NCI-H446 treated with DMSO at 0.1 percent for 48 hours (cell line): ENCODE data around the gene CYREN.
"Not testable (repeated sequence)": the region's sequence is repeated elsewhere in the genome, so short reads cannot be mapped to it uniquely, and the experiment has no call there.

Experiments
- DNase-seq: peaks from one replicate; lab custom pipeline; 2025; lab: John Stamatoyannopoulos, UW

CYREN gene, protein sequence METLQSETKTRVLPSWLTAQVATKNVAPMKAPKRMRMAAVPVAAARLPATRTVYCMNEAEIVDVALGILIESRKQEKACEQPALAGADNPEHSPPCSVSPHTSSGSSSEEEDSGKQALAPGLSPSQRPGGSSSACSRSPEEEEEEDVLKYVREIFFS

GRCh38 chr7:135170274-135170997 lies at the start of gene CYREN:
Gene CYREN, minus strand, starts transcription at chr7:135170707. Its CDS starts 1,785 bp downstream, at chr7:135168922.
- DNase-seq = peak; percentile 80

- DNase-seq = no peak
These were observed 47.4 kb upstream of the CYREN start for GRCh38 chr7:135217645-135218509.

DNA sequence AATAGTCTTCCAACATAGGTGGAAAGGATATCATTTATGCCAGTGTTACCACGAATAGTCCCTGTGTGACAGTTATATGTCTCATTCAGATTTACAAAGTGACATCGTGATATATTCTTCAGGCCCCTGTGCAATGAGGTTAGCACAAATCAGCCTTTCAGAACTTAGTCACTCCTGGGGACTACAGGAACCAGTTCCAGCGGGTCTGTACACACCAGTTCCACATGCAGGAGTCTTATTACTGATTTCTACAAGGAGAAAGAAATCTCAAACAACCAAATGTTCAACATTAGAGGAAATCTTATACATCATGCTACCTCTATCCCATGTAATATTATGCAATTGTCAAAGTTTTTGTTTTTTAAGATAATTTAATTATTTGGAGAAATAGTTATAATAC lies 45.2 kb upstream of the CYREN start:
- no peak for DNase-seq

DNA sequence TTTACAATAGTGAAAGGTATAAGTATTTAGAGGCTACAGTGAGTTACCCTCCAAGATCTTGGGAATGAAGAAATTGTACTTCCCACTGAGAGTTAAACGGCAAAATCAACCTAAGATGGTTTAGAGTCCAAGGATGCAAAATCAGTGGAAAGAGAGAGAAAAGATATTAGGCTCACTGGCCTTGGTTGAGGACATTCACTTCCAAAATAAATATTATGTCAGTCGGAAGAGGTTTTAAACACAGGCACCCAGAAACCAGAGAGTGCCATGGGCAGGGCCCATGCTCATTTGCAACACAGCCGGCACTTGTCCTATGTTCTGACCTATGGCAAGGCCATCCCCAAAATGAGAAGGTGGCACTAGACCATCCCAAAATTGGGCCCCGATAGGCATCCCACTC lies 44.7 kb upstream of the CYREN start:
- DNase-seq = no peak

- no peak for DNase-seq
These were observed 43.3 kb upstream of the CYREN start for GRCh38 chr7:135213831-135214230.

GRCh38 chr7:135211946-135212685 lies 41.6 kb upstream of the CYREN start:
- not testable (repeated sequence) for DNase-seq

DNA sequence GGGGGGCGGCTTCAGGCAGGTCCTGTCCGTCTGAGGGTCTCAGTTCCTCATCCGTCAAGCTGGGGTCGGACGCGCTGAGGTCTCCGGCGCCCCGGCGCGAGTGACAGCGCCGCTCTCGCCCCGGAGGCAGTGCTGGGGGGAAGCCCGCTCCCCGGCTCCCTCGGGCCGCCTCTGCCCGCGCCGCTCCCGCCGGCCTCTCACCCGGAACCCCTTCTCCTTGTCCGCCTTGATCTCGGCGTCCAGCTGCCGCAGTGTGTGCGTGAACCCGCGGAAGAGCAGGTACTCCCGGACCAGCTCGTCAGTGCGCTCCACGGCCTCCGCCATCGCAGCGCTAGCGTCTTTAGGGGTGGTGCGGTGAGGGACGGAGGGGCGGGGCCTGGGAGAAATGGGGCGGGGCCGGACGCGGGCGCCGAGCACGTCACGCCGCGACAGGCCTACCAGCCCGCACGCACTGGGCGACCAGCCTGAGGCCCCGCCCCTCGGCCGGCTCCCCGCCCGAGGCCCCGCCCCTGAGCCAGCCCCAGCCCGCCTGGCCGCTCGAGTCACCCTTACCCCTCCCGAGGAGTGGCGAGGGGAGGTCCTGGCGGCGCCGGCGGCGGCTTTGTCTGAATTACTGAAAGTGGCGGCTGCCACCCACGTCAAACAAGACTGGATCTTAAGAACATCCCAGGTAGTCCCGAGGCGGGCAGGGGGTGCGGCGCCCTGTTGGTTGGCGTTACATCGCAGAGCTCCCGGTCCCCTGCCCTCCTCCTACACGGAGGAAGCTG lies 40.9 kb upstream of the CYREN start, which contains the start of gene WDR91:
Gene WDR91 (minus strand): TSS at position 348 of the 767 bp plus-strand sequence. CDS start 24 bp downstream, at position 324.
- DNase-seq = peak; percentile 72

DNA sequence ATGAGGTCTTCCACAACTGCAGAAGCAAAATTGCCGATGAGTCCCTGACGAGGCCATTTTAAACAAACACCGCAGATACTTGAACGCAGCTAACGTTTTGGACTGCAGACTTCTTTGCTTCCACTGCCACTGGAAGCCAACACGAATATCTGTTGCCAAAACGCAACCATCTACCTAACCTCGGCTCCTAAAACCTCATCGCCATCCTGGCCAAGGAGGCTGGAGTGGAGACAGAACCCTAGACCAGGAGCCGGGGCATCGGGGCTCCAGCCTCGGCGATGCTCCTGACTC lies 40.3 kb upstream of the CYREN start:
- no peak for DNase-seq

- DNase-seq = no peak
These were observed 38.8 kb upstream of the CYREN start for GRCh38 chr7:135209225-135209834.

DNA sequence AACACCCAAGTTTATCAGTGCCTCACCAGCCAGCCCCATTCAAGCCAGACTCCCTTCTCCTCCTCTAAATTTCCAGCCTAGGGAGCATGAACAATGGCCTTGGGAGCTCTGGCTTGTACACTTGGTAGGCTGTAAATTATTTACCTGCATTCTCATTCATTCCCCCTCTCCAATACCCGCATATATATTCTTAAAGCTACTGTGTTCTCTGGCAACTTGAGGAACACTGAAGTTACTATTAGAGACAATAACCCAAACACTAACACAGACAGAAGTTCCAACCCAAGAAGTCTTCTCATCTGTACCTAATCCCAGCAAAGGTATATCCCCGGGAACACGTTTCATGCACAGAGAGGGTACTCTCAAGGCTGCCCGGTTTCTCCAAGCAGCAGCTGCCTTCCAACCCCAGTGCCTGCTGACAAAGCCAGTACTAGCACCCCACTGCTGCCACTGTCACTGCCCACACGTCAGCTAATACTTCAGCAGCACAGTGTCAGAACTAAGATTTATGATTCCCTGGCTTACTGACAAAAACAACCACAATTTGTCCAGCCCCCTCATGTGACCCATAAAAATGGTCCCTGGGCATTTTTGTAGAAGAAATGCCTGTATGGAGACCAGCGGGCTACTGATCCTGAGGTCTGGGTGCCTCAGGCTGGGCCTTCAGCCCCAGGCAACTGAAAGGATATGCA lies 37.7 kb upstream of the CYREN start:
- no peak for DNase-seq

DNA sequence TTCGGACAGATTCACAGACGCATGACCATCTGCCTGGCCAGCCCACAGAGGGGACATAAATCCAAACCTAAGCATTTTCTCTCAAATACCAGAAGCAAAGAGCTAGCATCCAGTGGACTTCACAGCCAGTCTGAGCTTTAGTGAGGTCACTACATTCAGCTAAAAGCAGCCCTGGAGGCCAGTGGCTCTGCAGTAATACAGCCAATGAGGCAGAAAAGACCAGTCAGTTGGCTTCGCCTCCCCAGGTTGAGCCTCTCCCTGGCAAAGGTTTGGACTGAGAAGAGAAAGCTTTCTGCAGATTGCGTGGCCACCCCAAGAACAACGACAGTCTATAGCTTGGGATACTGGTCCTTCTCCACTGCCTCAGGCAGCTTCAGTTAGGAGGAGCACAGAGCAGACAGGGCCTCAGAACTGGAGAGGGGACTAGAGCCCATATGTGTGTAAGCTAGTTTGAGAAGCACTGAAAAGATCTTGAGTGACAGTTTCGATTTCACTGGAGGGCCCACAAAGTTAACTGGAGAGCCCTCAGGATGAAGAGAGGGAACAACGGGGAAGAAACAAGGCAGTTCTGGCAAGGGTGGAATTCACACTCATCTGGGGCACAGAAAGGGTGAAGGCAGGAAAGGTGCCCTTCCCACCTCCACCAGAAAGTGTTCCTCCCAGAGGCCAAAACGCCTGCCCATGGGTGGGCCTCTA lies 37.0 kb upstream of the CYREN start:
- DNase-seq = no peak

DNA sequence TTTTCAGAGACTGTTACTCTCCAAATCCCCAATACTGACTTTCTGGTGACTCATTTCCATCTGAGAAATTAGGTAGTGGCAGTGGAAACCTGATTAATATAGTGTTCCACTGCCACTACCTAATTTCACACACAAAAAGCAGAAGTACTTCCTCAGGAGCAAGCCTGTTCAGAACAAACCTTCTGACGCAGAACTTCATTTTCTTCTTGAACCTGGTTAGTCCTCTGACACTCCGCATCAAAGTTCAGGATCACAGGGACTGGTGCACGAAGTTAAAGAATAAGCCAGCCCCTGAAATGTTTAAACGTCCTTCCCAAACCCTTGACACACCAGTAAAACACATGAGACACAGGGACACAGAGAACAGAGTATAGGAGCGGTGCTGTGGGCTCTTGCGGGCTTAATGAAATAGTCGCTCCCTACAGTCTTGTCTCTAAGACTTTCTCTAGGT lies 36.5 kb upstream of the CYREN start:
- no peak for DNase-seq

- DNase-seq = no peak
These were observed 35.3 kb upstream of the CYREN start for GRCh38 chr7:135205850-135206249.

GRCh38 chr7:135204876-135205275 lies 34.4 kb upstream of the CYREN start:
- DNase-seq = no peak

DNA sequence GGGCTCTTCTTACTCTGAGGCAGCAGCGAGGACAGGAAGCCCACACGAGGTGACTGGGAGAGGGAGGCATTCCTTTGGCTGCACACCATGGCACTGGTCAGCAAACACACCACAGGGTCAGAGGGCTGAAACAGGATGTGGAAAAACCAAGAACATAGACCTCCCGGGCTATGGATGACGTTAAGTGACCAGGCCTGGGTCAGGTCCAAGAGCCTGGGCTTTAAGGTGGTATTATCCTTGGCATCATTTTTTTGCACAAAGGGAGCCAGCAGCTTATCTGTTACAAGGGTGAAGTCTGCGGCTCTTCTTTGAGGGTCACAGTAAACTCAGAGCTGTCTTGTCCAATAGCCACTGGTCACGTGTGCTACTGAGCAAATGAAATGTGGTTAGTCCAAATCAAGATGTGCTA lies 33.8 kb upstream of the CYREN start:
- DNase-seq = no peak

DNA sequence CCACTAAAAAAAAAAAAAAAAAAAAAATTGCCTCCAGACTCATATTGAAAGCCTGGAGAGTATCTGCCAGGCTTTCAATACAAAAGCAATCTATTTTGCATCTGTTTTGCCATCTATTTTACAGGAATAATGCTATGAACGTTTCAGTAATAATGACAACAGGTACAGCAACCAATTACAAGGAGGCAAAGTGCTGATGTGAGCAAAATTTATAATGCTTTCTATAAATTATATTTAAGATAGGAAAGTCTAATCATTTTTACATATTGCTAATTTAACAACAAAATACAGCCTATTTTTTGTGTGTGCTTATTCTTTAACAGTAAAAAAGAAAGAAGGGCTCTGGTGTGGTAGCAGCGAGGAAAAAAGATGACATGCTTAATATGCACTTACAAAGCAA lies 30.8 kb upstream of the CYREN start:
- no peak for DNase-seq

GRCh38 chr7:135200821-135201331 lies 30.4 kb upstream of the CYREN start:
- no peak for DNase-seq

DNA sequence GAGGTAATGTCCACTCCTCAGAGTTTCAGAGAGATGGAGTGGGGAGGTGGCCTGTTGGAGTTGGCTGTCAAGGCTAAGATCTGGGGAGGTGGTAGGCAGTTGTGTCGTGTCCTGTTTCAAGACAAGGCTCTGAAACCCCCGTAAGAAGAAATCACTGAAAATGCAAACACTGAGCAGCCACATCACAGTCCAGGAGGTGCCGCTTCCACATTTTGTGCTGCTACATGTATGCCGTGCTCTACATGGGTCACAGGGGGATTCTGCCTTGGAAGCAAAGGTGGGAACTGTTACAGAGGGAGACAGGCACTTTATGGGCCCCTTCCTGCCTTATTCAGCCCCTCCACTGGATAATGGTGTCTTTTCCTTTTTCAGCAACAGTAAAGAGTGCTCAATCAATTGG lies 28.9 kb upstream of the CYREN start:
- DNase-seq = no peak

DNA sequence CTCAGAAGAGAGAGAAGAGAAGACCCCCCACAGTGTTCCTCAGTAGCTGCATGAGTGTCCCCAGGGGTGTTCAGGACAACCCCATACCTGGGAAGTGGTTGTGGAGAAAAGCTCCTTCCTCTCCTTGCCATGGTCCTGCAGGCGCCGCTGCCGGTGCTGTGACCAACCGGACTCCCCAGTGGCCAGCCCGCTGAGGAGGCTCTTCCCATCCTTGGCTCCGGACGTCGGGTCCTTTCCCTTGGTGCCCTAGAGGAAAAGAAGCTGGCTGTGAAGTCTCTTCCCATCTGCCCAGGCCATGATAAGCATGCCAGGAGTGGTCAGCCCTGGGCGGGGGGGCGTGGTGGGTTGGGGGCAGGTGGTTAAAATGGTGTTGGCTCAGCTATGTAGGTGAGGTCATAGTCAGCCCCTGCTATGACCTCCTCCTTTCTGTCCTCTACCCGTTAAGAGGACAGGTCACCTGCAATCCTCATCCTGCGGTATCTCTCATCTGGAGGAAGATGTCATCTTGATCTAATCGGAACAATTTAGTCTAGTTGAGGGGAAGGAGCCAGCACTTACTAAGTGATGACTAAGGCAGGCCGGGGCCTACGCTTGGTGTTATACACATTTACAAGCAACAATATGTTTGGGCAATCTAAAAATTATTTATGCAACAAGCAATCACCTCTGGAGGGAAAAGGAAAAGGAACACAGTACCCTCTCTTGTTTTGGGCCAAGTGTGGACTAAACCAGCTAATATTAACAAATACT lies 27.6 kb upstream of the CYREN start:
- no peak for DNase-seq
